Panc1 (cell line): ENCODE results near the gene SGK1.

Experiments
- POLR2AphosphoS5 ChIP-seq: IDR thresholded peaks from 2 replicates; pipeline ENCODE4 v1.6.1; 2012; ENCODE audit warnings: mild to moderate bottlenecking, low read depth, low read length, moderate library complexity
- TCF7L2 ChIP-seq: IDR thresholded peaks from 2 replicates; pipeline ENCODE4 v1.6.1; 2011; ENCODE audit warnings: mild to moderate bottlenecking, low read depth, low read length, inconsistent platforms
- TF ChIP-seq, protein P1 (sequence below): fragments of 450-650 bp; IDR thresholded peaks from 2 replicates; pipeline ENCODE4 v1.5.1; 2017; ENCODE audit warnings: mild to moderate bottlenecking
- TF ChIP-seq, protein P2 (sequence below), 2 experiments: IDR thresholded peaks; 2 replicates each; pipeline ENCODE4 v1.6.1; 2011 to 2012; ENCODE audit warnings: low read depth in 2 of 2, control low read depth in 1 of 2, low read length in 1 of 2, mild to moderate bottlenecking in 1 of 2, moderate library complexity in 1 of 2; ENCODE audit not compliant: insufficient read depth in 1 of 2

DNA sequence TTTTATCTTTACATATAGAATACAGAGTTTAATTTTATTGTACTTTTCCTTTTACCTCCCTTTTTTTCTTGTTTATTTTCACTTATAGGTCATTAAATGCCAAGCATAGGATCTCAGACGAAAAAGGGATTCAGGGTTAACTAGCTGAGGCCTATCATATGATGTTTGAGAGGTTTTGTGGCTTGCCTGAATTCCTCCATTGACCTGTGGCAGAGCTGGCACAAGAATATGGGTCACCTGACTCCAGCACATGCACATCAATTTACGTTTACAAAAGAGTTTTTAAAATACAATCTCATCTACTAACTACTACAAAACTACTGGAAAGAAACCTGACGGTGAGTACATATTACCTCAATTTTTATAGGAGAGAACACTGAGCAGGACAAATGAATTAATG is 60.4 kb downstream of the SGK1 start:
- TF ChIP-seq, protein P1, sequence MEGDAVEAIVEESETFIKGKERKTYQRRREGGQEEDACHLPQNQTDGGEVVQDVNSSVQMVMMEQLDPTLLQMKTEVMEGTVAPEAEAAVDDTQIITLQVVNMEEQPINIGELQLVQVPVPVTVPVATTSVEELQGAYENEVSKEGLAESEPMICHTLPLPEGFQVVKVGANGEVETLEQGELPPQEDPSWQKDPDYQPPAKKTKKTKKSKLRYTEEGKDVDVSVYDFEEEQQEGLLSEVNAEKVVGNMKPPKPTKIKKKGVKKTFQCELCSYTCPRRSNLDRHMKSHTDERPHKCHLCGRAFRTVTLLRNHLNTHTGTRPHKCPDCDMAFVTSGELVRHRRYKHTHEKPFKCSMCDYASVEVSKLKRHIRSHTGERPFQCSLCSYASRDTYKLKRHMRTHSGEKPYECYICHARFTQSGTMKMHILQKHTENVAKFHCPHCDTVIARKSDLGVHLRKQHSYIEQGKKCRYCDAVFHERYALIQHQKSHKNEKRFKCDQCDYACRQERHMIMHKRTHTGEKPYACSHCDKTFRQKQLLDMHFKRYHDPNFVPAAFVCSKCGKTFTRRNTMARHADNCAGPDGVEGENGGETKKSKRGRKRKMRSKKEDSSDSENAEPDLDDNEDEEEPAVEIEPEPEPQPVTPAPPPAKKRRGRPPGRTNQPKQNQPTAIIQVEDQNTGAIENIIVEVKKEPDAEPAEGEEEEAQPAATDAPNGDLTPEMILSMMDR, result no peak
- TF ChIP-seq TCF7L2, result no peak
- TF ChIP-seq POLR2AphosphoS5, result no peak
- TF ChIP-seq, protein P2, sequence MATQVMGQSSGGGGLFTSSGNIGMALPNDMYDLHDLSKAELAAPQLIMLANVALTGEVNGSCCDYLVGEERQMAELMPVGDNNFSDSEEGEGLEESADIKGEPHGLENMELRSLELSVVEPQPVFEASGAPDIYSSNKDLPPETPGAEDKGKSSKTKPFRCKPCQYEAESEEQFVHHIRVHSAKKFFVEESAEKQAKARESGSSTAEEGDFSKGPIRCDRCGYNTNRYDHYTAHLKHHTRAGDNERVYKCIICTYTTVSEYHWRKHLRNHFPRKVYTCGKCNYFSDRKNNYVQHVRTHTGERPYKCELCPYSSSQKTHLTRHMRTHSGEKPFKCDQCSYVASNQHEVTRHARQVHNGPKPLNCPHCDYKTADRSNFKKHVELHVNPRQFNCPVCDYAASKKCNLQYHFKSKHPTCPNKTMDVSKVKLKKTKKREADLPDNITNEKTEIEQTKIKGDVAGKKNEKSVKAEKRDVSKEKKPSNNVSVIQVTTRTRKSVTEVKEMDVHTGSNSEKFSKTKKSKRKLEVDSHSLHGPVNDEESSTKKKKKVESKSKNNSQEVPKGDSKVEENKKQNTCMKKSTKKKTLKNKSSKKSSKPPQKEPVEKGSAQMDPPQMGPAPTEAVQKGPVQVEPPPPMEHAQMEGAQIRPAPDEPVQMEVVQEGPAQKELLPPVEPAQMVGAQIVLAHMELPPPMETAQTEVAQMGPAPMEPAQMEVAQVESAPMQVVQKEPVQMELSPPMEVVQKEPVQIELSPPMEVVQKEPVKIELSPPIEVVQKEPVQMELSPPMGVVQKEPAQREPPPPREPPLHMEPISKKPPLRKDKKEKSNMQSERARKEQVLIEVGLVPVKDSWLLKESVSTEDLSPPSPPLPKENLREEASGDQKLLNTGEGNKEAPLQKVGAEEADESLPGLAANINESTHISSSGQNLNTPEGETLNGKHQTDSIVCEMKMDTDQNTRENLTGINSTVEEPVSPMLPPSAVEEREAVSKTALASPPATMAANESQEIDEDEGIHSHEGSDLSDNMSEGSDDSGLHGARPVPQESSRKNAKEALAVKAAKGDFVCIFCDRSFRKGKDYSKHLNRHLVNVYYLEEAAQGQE (IDR thresholded peaks at IDR 0.05; ENCODE audit: insufficient read depth in 1 of 2, low read depth in 2 of 2, low read length in 1 of 2), result no peak
